Transverse colon (tissue), 4 donors: ENCODE data around the gene LRRK2. TPM values are rescaled to one million over a fixed set of nuclear protein-coding genes. Genes with fewer than 3 reads are reported as not detected.

ENCODE experiments used
- DNase-seq: peaks from one replicate; pipeline ENCODE4 v3.0.0-alpha.2; 2019
- H3K27ac ChIP-seq, 4 donors: fragments of 200-600 bp; sonication (generic); 2 replicates each; pipeline ENCODE4 v1.5.1; 2016 to 2018; ENCODE audit warnings: inconsistent platforms in 4 of 4
- H3K27me3 ChIP-seq: fragments of 200-600 bp; sonication (generic); 2 replicates; pipeline ENCODE4 v1.5.1; 2017; ENCODE audit warnings: inconsistent platforms
- H3K36me3 ChIP-seq, 4 donors: fragments of 200-600 bp; sonication (generic); 2 replicates each; pipeline ENCODE4 v1.5.1; 2017 to 2019; ENCODE audit warnings: inconsistent platforms in 4 of 4
- H3K4me1 ChIP-seq, 4 donors: fragments of 200-600 bp; sonication (generic); 2 replicates each; pipeline ENCODE4 v1.5.1; 2017 to 2020; ENCODE audit warnings: inconsistent platforms in 4 of 4
- H3K4me3 ChIP-seq, 4 donors: fragments of 200-600 bp; sonication (generic); 1 replicate in 1 of 4; 2 replicates in 3 of 4; pipeline versions ENCODE4 v1.5.1 to v1.6.1; 2017 to 2019; ENCODE audit warnings: inconsistent platforms in 4 of 4
- H3K9me3 ChIP-seq, 2 donors: fragments of 200-600 bp; sonication (generic); 2 replicates each; pipeline ENCODE4 v1.5.1; 2017 to 2019; ENCODE audit warnings: inconsistent platforms in 2 of 2
- CTCF ChIP-seq, 5 experiments: fragments of 200-600 bp in 3 of 5; fragments of 450-650 bp in 2 of 5; sonication (generic) in 3 of 5; IDR thresholded peaks; 1 replicate in 2 of 5; 2 replicates in 3 of 5; pipeline ENCODE4 v1.5.1; 2016 to 2017; ENCODE audit warnings: antibody characterized with exemption in 5 of 5, inconsistent platforms in 3 of 5, mild to moderate bottlenecking in 2 of 5, moderate library complexity in 1 of 5
- EP300 ChIP-seq: sonication (generic); formaldehyde crosslinking; IDR thresholded peaks from one replicate; pipeline ENCODE4 v1.6.1; 2017; ENCODE audit warnings: antibody characterized with exemption, low read depth
- POLR2A ChIP-seq: fragments of 450-650 bp; IDR thresholded peaks from one replicate; pipeline ENCODE4 v1.6.1; 2016; ENCODE audit warnings: antibody characterized with exemption, mild to moderate bottlenecking, moderate library complexity
- POLR2AphosphoS5 ChIP-seq, 3 donors: sonication (generic); formaldehyde crosslinking; IDR thresholded peaks; one replicate each; pipeline ENCODE4 v1.6.1; 2016; ENCODE audit warnings: antibody characterized with exemption in 3 of 3
- WGBS, 2 donors: methylation state at CpG; one replicate each; pipeline ENCODE4 v1.1.5; 2018; ENCODE audit warnings: low coverage in 1 of 2; 5-methylcytosine and 5-hydroxymethylcytosine counted together
- in situ Hi-C, 4 donors: fragments of 200-750 bp; cut with MboI; loops; one replicate each; pipeline versions ENCODE4 v1.15.0 to v1.15.1; 2017; ENCODE audit warnings: low sequenced_read_pairs in 3 of 4, low pct_ligation_motif_present in 1 of 4, low pct_unique_long_range_greater_than_20kb in 1 of 4
- intact Hi-C: fragments of 100-400 bp; cut with DNase I; formaldehyde crosslinking; loops from one replicate; pipeline ENCODE4 v1.15.1; 2023; ENCODE audit warnings: low total_unique reads
- total RNA-seq, 4 donors: library from RNA; depleted of rRNA; stranded (reverse); fragments of >200 nt; gene quantifications; one replicate each; pipeline ENCODE4 v1.1.0, GENCODE V29; 2016

The LRRK2 gene
- total RNA-seq, 4 donors from 2014 or later: 1.9 to 30.8 (median 7.9) TPM

GRCh38 chr12:40181490-40181889 lies 43.3 kb upstream of the LRRK2 start:
- Histone ChIP-seq H3K9me3 (no peaks in the 10 kb centered on the region), H3K27me3 (no peaks in the 10 kb centered on the region), H3K27ac (no peak overlapping the region), H3K4me3 (no peak overlapping the region), H3K4me1 (no peaks in the 10 kb centered on the region), H3K36me3 (no peaks in the 10 kb centered on the region)
- intact Hi-C loops: no loop called here
- no peak for TF ChIP-seq POLR2A
- no peak for TF ChIP-seq CTCF (IDR thresholded peaks at IDR 0.05)
- no peak for TF ChIP-seq POLR2AphosphoS5 (IDR thresholded peaks at IDR 0.05)
- TF ChIP-seq EP300: no peak
- in situ Hi-C loops: no loop called here
- WGBS, 2 donors: 55 to 68% methylated on average over 1 of the region's 1 CpG
- no peak for DNase-seq

GRCh38 chr12:40183715-40184114 lies 41.1 kb upstream of the LRRK2 start:
- no peaks in the 10 kb centered on the region for H3K9me3 ChIP-seq
- WGBS, 2 donors: 67 to 77% methylated on average over 1 of the region's 1 CpG
- in situ Hi-C loops (no loop called here), intact Hi-C loops (no loop called here)
- H3K27ac ChIP-seq: no peak overlapping the region
- no peak overlapping the region for H3K4me3 ChIP-seq
- H3K4me1 ChIP-seq: no peaks in the 10 kb centered on the region
- no peak for DNase-seq
- TF ChIP-seq POLR2A (no peak), CTCF (IDR thresholded peaks at IDR 0.05) (no peak)
- H3K27me3 ChIP-seq: no peaks in the 10 kb centered on the region
- no peaks in the 10 kb centered on the region for H3K36me3 ChIP-seq

- in situ Hi-C loops: no loop called here
- DNase-seq: no peak
- 91 to 92% methylated on average over 4 of the region's 4 CpGs for WGBS, 2 donors
Observed at GRCh38 chr12:40184493-40185302, 40.1 kb upstream of the LRRK2 start.

GRCh38 chr12:40185303-40185693 lies 39.5 kb upstream of the LRRK2 start:
- H3K4me1 ChIP-seq: no peaks in the 10 kb centered on the region
- whole genome bisulfite sequencing, 2 donors: 86 to 96% methylated on average over 4 of the region's 4 CpGs
- intact Hi-C loops (no loop called here), in situ Hi-C loops (no loop called here)
- TF ChIP-seq EP300: no peak
- no peak for TF ChIP-seq POLR2A
- TF ChIP-seq CTCF (IDR thresholded peaks at IDR 0.05): no peak
- TF ChIP-seq POLR2AphosphoS5 (IDR thresholded peaks at IDR 0.05): no peak
- DNase-seq: no peak
- no peaks in the 10 kb centered on the region for H3K36me3 ChIP-seq
- no peaks in the 10 kb centered on the region for H3K9me3 ChIP-seq
- H3K27ac ChIP-seq: no peak overlapping the region
- H3K27me3 ChIP-seq: no peaks in the 10 kb centered on the region
- no peak overlapping the region for H3K4me3 ChIP-seq

More at GRCh38 chr12:40184493-40185302, 40.1 kb upstream of the LRRK2 start:
- Histone ChIP-seq H3K9me3 (no peaks in the 10 kb centered on the region), H3K36me3 (no peaks in the 10 kb centered on the region), H3K4me3 (no peak overlapping the region), H3K27ac (no peak overlapping the region), H3K27me3 (no peaks in the 10 kb centered on the region), H3K4me1 (no peaks in the 10 kb centered on the region)
- intact Hi-C loops: no loop called here
- TF ChIP-seq CTCF (IDR thresholded peaks at IDR 0.05) (no peak), POLR2AphosphoS5 (IDR thresholded peaks at IDR 0.05) (no peak), EP300 (no peak), POLR2A (no peak)
